GM20000 (cell line): Measurements from ENCODE around the gene SCTR.

ENCODE experiments used
- DNase-seq: peaks from one replicate; pipeline ENCODE4 v3.0.0; 2012; ENCODE audit warnings: low spot score
- CTCF ChIP-seq: IDR thresholded peaks from 2 replicates; pipeline ENCODE4 v1.5.1; 2012; ENCODE audit warnings: mild to moderate bottlenecking, control low read depth; ENCODE audit errors: extremely low read depth, missing control alignments

Gene SCTR

GRCh38 chr2:119422360-119423107, 101.7 kb downstream of the SCTR start:
- TF ChIP-seq CTCF: no peak
- DNase-seq: no peak

- TF ChIP-seq CTCF: no peak
Observed at GRCh38 chr2:119421741-119422140, 102.5 kb downstream of the SCTR start.

GRCh38 chr2:119421304-119421703, 103.0 kb downstream of the SCTR start:
- no peak for DNase-seq
- TF ChIP-seq CTCF: no peak

More at GRCh38 chr2:119421741-119422140, 102.5 kb downstream of the SCTR start:
- no peak for DNase-seq

GRCh38 chr2:119419803-119420508, 104.3 kb downstream of the SCTR start:
- TF ChIP-seq CTCF: no peak
- DNase-seq: no peak

- no peak for DNase-seq
- no peak for TF ChIP-seq CTCF
Observed at GRCh38 chr2:119419065-119419464, 105.2 kb downstream of the SCTR start.

- no peak for TF ChIP-seq CTCF
- no peak for DNase-seq
Observed at GRCh38 chr2:119417908-119418307, 106.4 kb downstream of the SCTR start.

GRCh38 chr2:119416299-119416923, 107.9 kb downstream of the SCTR start:
- no peak for DNase-seq
- no peak for TF ChIP-seq CTCF
